HepG2 (cell line): ENCODE data around the gene ADAM29. TPM values are rescaled to one million over a fixed set of nuclear protein-coding genes. Genes with fewer than 3 reads are reported as not detected.

Experiments used
- ATAC-seq: fragments of 200-7000 bp; cut with Tn5 transposase; 3 replicates; pipeline ENCODE4 v1.9.1; 2020; ENCODE audit warnings: mild to moderate bottlenecking, moderate library complexity
- BruUV-seq: library from RNA; stranded (reverse); fragments of 400-500 nt; replicated peaks from 2 replicates; lab custom pipeline; 2021; lab: Mats Ljungman, UMichigan
- CTCF ChIA-PET: fragments of 300-600 bp; formaldehyde crosslinking; extraction: SDS; loops from one replicate; lab custom pipeline; 2021; ENCODE audit warnings: low total read pairs, inconsistent platforms, low intra/inter-chr PET ratio; lab: Yijun Ruan, JAX
- POLR2A ChIA-PET: fragments of 350-600 bp; sonication (Branson Sonifier 250); formaldehyde crosslinking; loops from one replicate; lab custom pipeline; 2020; ENCODE audit warnings: antibody characterized with exemption, inconsistent platforms; lab: Yijun Ruan, JAX
- DNase-seq: peaks from one replicate; pipeline ENCODE4 v3.0.0-alpha.2; 2015; ENCODE audit warnings: low spot score
- FAIRE-seq: peaks from 3 replicates; lab custom pipeline; 2011; peaks lifted over from hg19 to GRCh38; lab: Jason Lieb, UNC
- H2AFZ ChIP-seq: one replicate; pipeline ENCODE4 v1.6.1; 2011; ENCODE audit warnings: low read length, inconsistent platforms
- H3K27ac ChIP-seq: fragments of 300-600 bp; 3 replicates; pipeline ENCODE4 v1.8.0; 2011; ENCODE audit warnings: mixed run types, mild to moderate bottlenecking, mixed read lengths, low read length, inconsistent platforms; ENCODE audit not compliant: insufficient read depth; ENCODE audit errors: extremely low read length
- H3K27me3 ChIP-seq, 2 experiments: fragments of 200-600 bp in 1 of 2; 2 replicates in 1 of 2; 3 replicates in 1 of 2; pipeline versions ENCODE4 v1.6.0 to v1.8.0; 2011; ENCODE audit warnings: low read length in 2 of 2, mild to moderate bottlenecking in 2 of 2, moderate library complexity in 2 of 2, inconsistent platforms in 1 of 2; ENCODE audit not compliant: insufficient read depth in 2 of 2, control insufficient read depth in 1 of 2
- H3K36me3 ChIP-seq, 2 experiments: fragments of 200-600 bp in 1 of 2; replicated peaks in 1 of 2; 2 replicates in 1 of 2; 3 replicates in 1 of 2; pipeline versions ENCODE4 v1.5.1 to v1.8.0; 2011; ENCODE audit warnings: low read length in 2 of 2, inconsistent platforms in 1 of 2; ENCODE audit not compliant: insufficient read depth in 2 of 2, control insufficient read depth in 1 of 2
- H3K4me1 ChIP-seq: 2 replicates; pipeline ENCODE4 v1.5.1; 2012; ENCODE audit warnings: low read length, inconsistent platforms; ENCODE audit not compliant: insufficient read depth
- H3K4me2 ChIP-seq: 2 replicates; pipeline ENCODE4 v1.6.0; 2011; ENCODE audit warnings: low read depth, low read length, inconsistent platforms
- H3K4me3 ChIP-seq, 3 experiments: fragments of 200-600 bp in 1 of 3; sonication (generic), shearing (Covaris generic) in 1 of 3; replicated peaks in 1 of 3; 2 replicates each; pipeline ENCODE4 v1.5.1; 2011 to 2016; ENCODE audit warnings: low read length in 3 of 3, inconsistent platforms in 2 of 3, low read depth in 2 of 3, mild to moderate bottlenecking in 2 of 3, control low read depth in 1 of 3, mixed read lengths in 1 of 3; ENCODE audit not compliant: insufficient read depth in 1 of 3
- H3K79me2 ChIP-seq: one replicate; pipeline ENCODE4 v1.6.1; 2011; ENCODE audit warnings: low read length, inconsistent platforms; ENCODE audit not compliant: insufficient read depth
- H3K9ac ChIP-seq: 2 replicates; pipeline ENCODE4 v1.6.0; 2011; ENCODE audit warnings: mild to moderate bottlenecking, low read depth, low read length, inconsistent platforms; ENCODE audit not compliant: insufficient read depth
- H3K9me3 ChIP-seq: 2 replicates; pipeline ENCODE4 v1.5.1; 2012; ENCODE audit warnings: mild to moderate bottlenecking, low read length
- H4K20me1 ChIP-seq: 2 replicates; pipeline ENCODE4 v1.6.0; 2011; ENCODE audit warnings: inconsistent platforms, mild to moderate bottlenecking, low read length, moderate library complexity; ENCODE audit not compliant: insufficient read depth
- CCDC6 ChIP-seq: sonication (generic); formaldehyde crosslinking; IDR thresholded peaks from 2 replicates; pipeline ENCODE4 v1.8.1; 2022; ENCODE audit warnings: mild to moderate bottlenecking, missing genetic modification reagents, moderate library complexity
- HOXA9 ChIP-seq: sonication (generic); formaldehyde crosslinking; IDR thresholded peaks from 2 replicates; pipeline ENCODE4 v1.8.1; 2022; ENCODE audit warnings: missing genetic modification reagents, mild to moderate bottlenecking, moderate library complexity, borderline replicate concordance
- JUND ChIP-seq: sonication (generic); formaldehyde crosslinking; IDR thresholded peaks from 2 replicates; pipeline ENCODE4 v1.8.0; 2022; ENCODE audit warnings: mild to moderate bottlenecking, missing genetic modification reagents
- NFKB2 ChIP-seq: sonication (generic); formaldehyde crosslinking; IDR thresholded peaks from 2 replicates; pipeline ENCODE4 v1.4.0; 2020; ENCODE audit warnings: missing genetic modification reagents, borderline replicate concordance
- ZNF143 ChIP-seq: sonication (generic); formaldehyde crosslinking; IDR thresholded peaks from 2 replicates; pipeline ENCODE4 v1.4.0; 2020; ENCODE audit warnings: missing genetic modification reagents
- ZNF564 ChIP-seq: sonication (generic); formaldehyde crosslinking; IDR thresholded peaks from 2 replicates; pipeline ENCODE4 v1.8.1; 2023; ENCODE audit warnings: mild to moderate bottlenecking, missing genetic modification reagents
- ZNF644 ChIP-seq: IDR thresholded peaks from 2 replicates; pipeline ENCODE4 v1.6.1; 2016; ENCODE audit warnings: low read depth
- ZNF703 ChIP-seq: sonication (generic); formaldehyde crosslinking; IDR thresholded peaks from 2 replicates; pipeline ENCODE4 v1.5.1; 2020; ENCODE audit warnings: missing genetic modification reagents, mild to moderate bottlenecking, moderate library complexity, borderline replicate concordance
- ZUFSP ChIP-seq: sonication (generic); formaldehyde crosslinking; IDR thresholded peaks from 2 replicates; pipeline ENCODE4 v1.9.0; 2021; ENCODE audit warnings: missing genetic modification reagents, mild to moderate bottlenecking, borderline replicate concordance
- WGBS: methylation state at CpG from one replicate; pipeline ENCODE4 v1.1.6; 2017; ENCODE audit warnings: low lambda C conversion rate; 5-methylcytosine and 5-hydroxymethylcytosine counted together
- in situ Hi-C: cut with HindIII; loops from 2 replicates; pipeline ENCODE4 v1.10.0; 2017; ENCODE audit warnings: low pct_unique_long_range_greater_than_20kb; ENCODE audit not compliant: extremely low pct_ligation_motif_present
- intact Hi-C: fragments of 100-400 bp; cut with micrococcal nuclease; formaldehyde crosslinking; loops from one replicate; pipeline ENCODE4 v1.10.0; 2022; ENCODE audit not compliant: unreplicated experiment
- polyA plus RNA-seq, 8 experiments: library from polyadenylated mRNA; depleted of rRNA in 3 of 8; stranded (reverse) in 7 of 8; unstranded in 1 of 8; fragments of >200 nt; fragmentation: Illumina TruSeq in 4 of 8; extraction: Trizol in 4 of 8; gene quantifications; 2 replicates each; pipeline versions ENCODE4 v1.2.1 to v1.2.3, GENCODE V29; 2011 to 2016; ENCODE audit warnings: low read depth in 4 of 8, missing spikeins in 1 of 8, mixed read lengths in 1 of 8; ENCODE audit not compliant: insufficient read depth in 1 of 8
- total RNA-seq, 5 experiments: library from RNA; depleted of rRNA; stranded (reverse); fragments of >200 nt; fragmentation: Illumina TruSeq; extraction: Trizol; gene quantifications; 2 replicates each; pipeline ENCODE4 v1.2.3, GENCODE V29; 2016; ENCODE audit warnings: low read depth in 1 of 5

Gene ADAM29
- total and polyA plus RNA-seq, 2 of the 13 experiments (the other 11 are each of a cell fraction or from before 2014, with no cell fraction given) = not detected

GRCh38 chr4:174880001-174880400 is 38.2 kb upstream of the ADAM29 start:
- DNase-seq = no peak
- no peaks in the 10 kb centered on the region for H4K20me1 ChIP-seq
- no peak for FAIRE-seq
- no TSS peak for BruUV-seq
- H3K27me3 ChIP-seq = no peaks in the 10 kb centered on the region
- H3K4me2 ChIP-seq = no peak overlapping the region
- H3K4me1 ChIP-seq = no peaks in the 10 kb centered on the region
- no peaks in the 10 kb centered on the region for H3K79me2 ChIP-seq
- H2AFZ ChIP-seq = no peak overlapping the region
- intact Hi-C loops (no loop called here), in situ Hi-C loops (no loop called here)
- H3K4me3 ChIP-seq = no peak overlapping the region
- no peaks in the 10 kb centered on the region for H3K36me3 ChIP-seq
- no peak for TF ChIP-seq HOXA9
- no peak for TF ChIP-seq CCDC6 (CRISPR knock-in tag)
- TF ChIP-seq JUND (CRISPR knock-in tag) = no peak
- no peak for TF ChIP-seq ZNF644 (CRISPR knock-in tag)
- TF ChIP-seq ZUFSP (CRISPR knock-in tag) = no peak
- no peak for TF ChIP-seq NFKB2 (CRISPR knock-in tag)
- TF ChIP-seq ZNF143 = no peak
- TF ChIP-seq ZNF703 = no peak
- TF ChIP-seq ZNF564 (CRISPR knock-in tag) = no peak
- no peak overlapping the region for H3K9ac ChIP-seq
- ChIA-PET POLR2A (no interaction called here), CTCF (no interaction called here)
- no peak overlapping the region for H3K27ac ChIP-seq
- 2% methylated on average over 7 of the region's 7 CpGs for WGBS
- H3K9me3 ChIP-seq = peaks cover 45% of the 10 kb centered on the region
- no peak for ATAC-seq
